ENCODE data around the gene RASGRP1.

DNA sequence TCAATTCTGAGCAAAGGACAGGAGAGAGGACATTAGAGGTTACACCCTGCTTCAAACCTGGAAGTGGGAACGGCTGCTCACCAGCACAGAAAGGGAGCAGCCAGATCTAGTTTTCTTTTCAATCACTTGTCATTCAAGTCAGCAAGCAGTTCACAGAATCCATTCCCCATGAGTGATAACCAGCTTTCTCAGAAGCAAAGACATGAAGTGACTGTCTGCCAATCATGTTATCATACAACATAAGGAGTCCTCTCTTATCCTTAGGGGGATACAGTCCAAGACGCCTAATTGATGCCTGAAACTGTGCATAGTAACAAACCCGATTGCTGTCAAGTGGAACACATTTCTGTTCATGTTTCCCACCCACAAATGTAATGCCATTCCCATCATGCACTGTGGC lies 56.0 kb downstream of the RASGRP1 start:
- TF ChIP-seq, protein P1, sequence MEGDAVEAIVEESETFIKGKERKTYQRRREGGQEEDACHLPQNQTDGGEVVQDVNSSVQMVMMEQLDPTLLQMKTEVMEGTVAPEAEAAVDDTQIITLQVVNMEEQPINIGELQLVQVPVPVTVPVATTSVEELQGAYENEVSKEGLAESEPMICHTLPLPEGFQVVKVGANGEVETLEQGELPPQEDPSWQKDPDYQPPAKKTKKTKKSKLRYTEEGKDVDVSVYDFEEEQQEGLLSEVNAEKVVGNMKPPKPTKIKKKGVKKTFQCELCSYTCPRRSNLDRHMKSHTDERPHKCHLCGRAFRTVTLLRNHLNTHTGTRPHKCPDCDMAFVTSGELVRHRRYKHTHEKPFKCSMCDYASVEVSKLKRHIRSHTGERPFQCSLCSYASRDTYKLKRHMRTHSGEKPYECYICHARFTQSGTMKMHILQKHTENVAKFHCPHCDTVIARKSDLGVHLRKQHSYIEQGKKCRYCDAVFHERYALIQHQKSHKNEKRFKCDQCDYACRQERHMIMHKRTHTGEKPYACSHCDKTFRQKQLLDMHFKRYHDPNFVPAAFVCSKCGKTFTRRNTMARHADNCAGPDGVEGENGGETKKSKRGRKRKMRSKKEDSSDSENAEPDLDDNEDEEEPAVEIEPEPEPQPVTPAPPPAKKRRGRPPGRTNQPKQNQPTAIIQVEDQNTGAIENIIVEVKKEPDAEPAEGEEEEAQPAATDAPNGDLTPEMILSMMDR (IDR thresholded peaks at IDR 0.05), result no peak
- TF ChIP-seq POLR2A (IDR thresholded peaks at IDR 0.05), result no peak
